GM10248 (cell line): Measurements from ENCODE around the gene EMILIN1.
"Not testable (repeated sequence)": the region's sequence is repeated elsewhere in the genome, so short reads cannot be mapped to it uniquely, and the experiment has no call there.

ENCODE experiments used
- CTCF ChIA-PET: fragments of 300-600 bp; sonication (Branson Sonifier 250); formaldehyde crosslinking; extraction: SDS; loops from one replicate; lab custom pipeline; 2021; ENCODE audit warnings: antibody characterized with exemption; lab: Yijun Ruan, JAX
- POLR2A ChIA-PET: fragments of 350-650 bp; sonication (Branson Sonifier 250); formaldehyde crosslinking; extraction: SDS; loops from one replicate; lab custom pipeline; 2020; ENCODE audit warnings: antibody characterized with exemption; lab: Yijun Ruan, JAX
- DNase-seq: peaks from one replicate; pipeline ENCODE4 v3.0.0; 2012; ENCODE audit errors: extremely low spot score
- CTCF ChIP-seq: IDR thresholded peaks from 2 replicates; pipeline ENCODE4 v1.5.1; 2012; ENCODE audit warnings: mild to moderate bottlenecking, low read depth; ENCODE audit errors: extremely low read depth, missing control alignments, control extremely low read depth

Gene EMILIN1

GRCh38 chr2:27071277-27071989 is 7.0 kb upstream of the EMILIN1 start, which contains the start of gene OST4:
OST4 (minus strand) TSS chr2:27071654.
- ChIA-PET CTCF (interaction anchor here (0.7 to 5.2 kb wide), 9 partner anchors 8 to 109 kb away, joined by 3 to 42 read pairs (median 3); partner anchors contain the start of genes AGBL5 and KHK), POLR2A (interaction anchor here (0.6 to 1.4 kb wide), 7 partner anchors 9 to 307 kb away, joined by 3 to 12 read pairs (median 4); partner anchors contain the start of gene AGBL5)
- TF ChIP-seq CTCF: no peak
- DNase-seq: peak; percentile 97

- DNase-seq: peak; percentile 39
Observed at GRCh38 chr2:27071990-27072830, 6.2 kb upstream of the EMILIN1 start.

GRCh38 chr2:27072920-27073319 is 5.5 kb upstream of the EMILIN1 start:
- DNase-seq: no peak
- ChIA-PET CTCF (interaction anchor here (0.9 to 5.2 kb wide), 5 partner anchors 10 to 53 kb away, joined by 3 to 42 read pairs (median 21); partner anchors contain the start of genes AGBL5, KHK and TMEM214), POLR2A (interaction anchor here (1.2 kb wide), 1 partner anchor 22 kb away, joined by 5 read pairs; the partner anchor contains the start of gene AGBL5)
- TF ChIP-seq CTCF: no peak

More at GRCh38 chr2:27071990-27072830, 6.2 kb upstream of the EMILIN1 start:
- no peak for TF ChIP-seq CTCF
- ChIA-PET POLR2A (interaction anchor here (1.0 to 1.4 kb wide), 5 partner anchors 9 to 35 kb away, joined by 4 to 12 read pairs (median 4); partner anchors contain the start of gene AGBL5), CTCF (interaction anchor here (0.9 to 5.2 kb wide), 9 partner anchors 10 to 110 kb away, joined by 3 to 42 read pairs (median 3); partner anchors contain the start of genes AGBL5, KHK and TMEM214)

GRCh38 chr2:27073782-27074181 is 4.6 kb upstream of the EMILIN1 start:
- ChIA-PET CTCF (interaction anchor here (1.0 to 5.2 kb wide), 5 partner anchors 9 to 229 kb away, joined by 3 to 42 read pairs (median 21); partner anchors contain the start of genes AGBL5 and KHK), POLR2A (interaction anchor here (1.2 kb wide), 1 partner anchor 23 kb away, joined by 5 read pairs; the partner anchor contains the start of gene AGBL5)
- TF ChIP-seq CTCF: no peak
- no peak for DNase-seq

GRCh38 chr2:27074738-27075565 is 3.5 kb upstream of the EMILIN1 start:
- CTCF ChIA-PET: interaction anchor here (1.0 to 5.2 kb wide), 6 partner anchors 7 to 228 kb away, joined by 3 to 42 read pairs (median 4); partner anchors contain the start of gene AGBL5
- TF ChIP-seq CTCF: no peak
- DNase-seq: no peak
- POLR2A ChIA-PET: interaction anchor here (0.7 kb wide), 1 partner anchor 35 kb away, joined by 3 read pairs; no protein-coding TSS in a partner anchor

- DNase-seq, POLR2A ChIA-PET: not testable (repeated sequence)
- CTCF ChIA-PET: interaction anchor here (1.0 to 5.2 kb wide), 4 partner anchors 12 to 227 kb away, joined by 3 to 36 read pairs (median 4); partner anchors contain the start of gene AGBL5
Observed at GRCh38 chr2:27075566-27075871, 2.9 kb upstream of the EMILIN1 start.
